Pancreas (tissue), 10 donors: ENCODE measurements around the gene SELENOP. TPM values are rescaled to one million over a fixed set of nuclear protein-coding genes. Genes with fewer than 3 reads are reported as not detected.
A peak's percentile ranks its signal among the peaks of the same experiment; 100 is the strongest.

Source experiments
- ATAC-seq, 4 donors: fragments of 200-7000 bp; cut with Tn5 transposase; one replicate each; pipeline versions ENCODE4 v1.8.0 to v1.9.1; 2020; ENCODE audit warnings: mild to moderate bottlenecking in 4 of 4, moderate library complexity in 4 of 4
- DNase-seq, 6 donors: peaks; one replicate each; pipeline ENCODE4 v3.0.0-alpha.2; 2020
- FAIRE-seq: peaks from 2 replicates; lab custom pipeline; 2012; peaks lifted over from hg19 to GRCh38; lab: Jason Lieb, UNC
- H3K27ac ChIP-seq, 4 donors: fragments of 200-600 bp; sonication (generic); 1 replicate in 3 of 4; 2 replicates in 1 of 4; pipeline versions ENCODE4 v1.5.0 to v1.8.0; 2020
- H3K27me3 ChIP-seq, 4 donors: fragments of 200-600 bp; one replicate each; pipeline ENCODE4 v1.8.0; 2021
- H3K36me3 ChIP-seq, 3 donors: fragments of 200-600 bp; sonication (generic) in 1 of 3; one replicate each; pipeline versions ENCODE4 v1.5.0 to v1.8.0; 2020 to 2021
- H3K4me1 ChIP-seq, 3 donors: fragments of 200-600 bp; one replicate each; pipeline ENCODE4 v1.8.0; 2021
- H3K4me3 ChIP-seq, 4 donors: fragments of 200-600 bp; sonication (generic) in 2 of 4; one replicate each; pipeline versions ENCODE4 v1.5.0 to v1.8.0; 2020 to 2021
- H3K9me3 ChIP-seq, 4 donors: fragments of 200-600 bp; one replicate each; pipeline ENCODE4 v1.8.0; 2021
- WGBS, 2 donors: extraction: QIAGEN DNeasy Blood & Tissue Kit; methylation state at CpG; one replicate each; pipeline ENCODE4 v1.1.7; 2013; 5-methylcytosine and 5-hydroxymethylcytosine counted together
- intact Hi-C, 3 donors: fragments of 100-400 bp; cut with DNase I; formaldehyde crosslinking; loops; one replicate each; pipeline versions ENCODE4 v1.11.1 to v1.14.2; 2022
- polyA plus RNA-seq, 2 donors: library from polyadenylated mRNA; stranded (reverse); fragments of 200-250 nt; gene quantifications; one replicate each; pipeline ENCODE4 v1.2.3, GENCODE V29; 2013
- total RNA-seq, 6 donors: library from RNA; stranded (reverse); fragmentation: NEBNext Ultra II Directional in 4 of 6; extraction: Animal tissue kit (Norgen Biotek cat#: 25700) in 4 of 6; gene quantifications; one replicate each; pipeline versions ENCODE4 v1.2.1 to v1.2.4, GENCODE V29; 2021 to 2023
- TF ChIP-seq, protein P1 (sequence below), 4 donors: fragments of 200-600 bp; sonication (generic) in 3 of 4; IDR thresholded peaks; one replicate each; pipeline versions ENCODE4 v1.5.0 to v1.8.0; 2021; ENCODE audit warnings: antibody characterized with exemption in 4 of 4
- donor health status: healthy with polysubstance abuse.
- donor health status: DM: no; HTN: no; CAD: no; lungs with moderate emphysema.
- donor health status: DM: no; HTN: no; CAD: no.
- donor health status: control.
- donor health status: control.
- donor health status: Bipolar disorder and iron deficiency.
- donor health status: DM: yes; HTN: yes; CAD: no.
- donor health status: DM: no; HTN: no; CAD: no.
- donor health status: DM: no; HTN: no; CAD: no.
- donor health status: DM: yes; HTN: yes; CAD: no.

The SELENOP gene
- total and polyA plus RNA-seq, 8 donors, result 32.5 to 195 (median 90.0) TPM

DNA sequence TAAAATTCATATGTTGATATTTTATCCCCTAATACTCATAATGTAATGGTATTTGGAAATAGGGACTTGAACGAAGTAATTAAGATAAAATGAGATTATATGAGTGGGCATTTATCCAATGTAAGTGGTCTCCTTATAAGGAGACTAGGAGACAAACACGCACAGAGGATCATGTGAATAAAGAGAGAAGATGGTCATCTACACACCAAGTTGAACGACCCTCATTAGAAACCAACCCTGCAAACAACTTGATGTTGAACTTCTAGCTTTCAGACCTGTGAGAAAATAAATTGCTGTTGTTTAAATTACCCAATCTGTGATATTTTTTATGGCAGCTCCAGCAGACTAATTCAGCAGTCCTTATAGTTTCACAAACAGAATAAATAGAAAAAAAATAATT lies 27.5 kb upstream of the SELENOP start:
- no peak for FAIRE-seq
- Histone ChIP-seq H3K4me3 (no peak overlapping the region), H3K27me3 (no peaks in the 10 kb centered on the region), H3K9me3 (no peaks in the 10 kb centered on the region), H3K36me3 (no peaks in the 10 kb centered on the region), H3K4me1 (no peaks in the 10 kb centered on the region), H3K27ac (no peak overlapping the region)
- no peak for DNase-seq
- intact Hi-C loops, result no loop called here
- TF ChIP-seq, protein P1, sequence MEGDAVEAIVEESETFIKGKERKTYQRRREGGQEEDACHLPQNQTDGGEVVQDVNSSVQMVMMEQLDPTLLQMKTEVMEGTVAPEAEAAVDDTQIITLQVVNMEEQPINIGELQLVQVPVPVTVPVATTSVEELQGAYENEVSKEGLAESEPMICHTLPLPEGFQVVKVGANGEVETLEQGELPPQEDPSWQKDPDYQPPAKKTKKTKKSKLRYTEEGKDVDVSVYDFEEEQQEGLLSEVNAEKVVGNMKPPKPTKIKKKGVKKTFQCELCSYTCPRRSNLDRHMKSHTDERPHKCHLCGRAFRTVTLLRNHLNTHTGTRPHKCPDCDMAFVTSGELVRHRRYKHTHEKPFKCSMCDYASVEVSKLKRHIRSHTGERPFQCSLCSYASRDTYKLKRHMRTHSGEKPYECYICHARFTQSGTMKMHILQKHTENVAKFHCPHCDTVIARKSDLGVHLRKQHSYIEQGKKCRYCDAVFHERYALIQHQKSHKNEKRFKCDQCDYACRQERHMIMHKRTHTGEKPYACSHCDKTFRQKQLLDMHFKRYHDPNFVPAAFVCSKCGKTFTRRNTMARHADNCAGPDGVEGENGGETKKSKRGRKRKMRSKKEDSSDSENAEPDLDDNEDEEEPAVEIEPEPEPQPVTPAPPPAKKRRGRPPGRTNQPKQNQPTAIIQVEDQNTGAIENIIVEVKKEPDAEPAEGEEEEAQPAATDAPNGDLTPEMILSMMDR (IDR thresholded peaks at IDR 0.05), result no peak
- 71 to 81% methylated on average over 3 of the region's 3 CpGs for WGBS, 2 donors
- no peak for ATAC-seq

DNA sequence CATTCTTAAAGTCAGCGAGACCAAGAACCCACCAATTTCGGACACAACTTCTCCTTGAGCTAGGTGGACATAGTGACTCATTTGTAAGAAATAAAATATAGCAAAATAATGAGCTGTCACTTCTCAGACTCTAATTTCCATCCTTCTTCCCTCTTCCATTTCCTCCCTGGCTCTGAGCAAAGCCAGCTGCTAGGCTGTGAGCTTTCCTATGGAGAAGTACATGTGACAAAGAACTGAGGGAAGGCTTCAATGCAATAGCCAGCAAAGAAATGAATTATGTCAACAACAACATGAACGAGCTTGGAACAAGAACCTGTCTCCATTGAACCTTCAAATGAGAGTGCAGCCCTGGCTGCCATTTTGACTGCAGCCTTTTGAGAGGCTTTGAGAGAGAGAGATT lies 25.9 kb upstream of the SELENOP start:
- WGBS, 2 donors, result 73 to 78% methylated on average over 3 of the region's 3 CpGs
- TF ChIP-seq, protein P1 (IDR thresholded peaks at IDR 0.05), result no peak
- no peaks in the 10 kb centered on the region for H3K4me1 ChIP-seq
- H3K27me3 ChIP-seq, result no peaks in the 10 kb centered on the region
- H3K4me3 ChIP-seq, result no peak overlapping the region
- H3K27ac ChIP-seq, result no peak overlapping the region
- FAIRE-seq, result no peak
- intact Hi-C loops, result no loop called here
- H3K36me3 ChIP-seq, result no peaks in the 10 kb centered on the region
- peak in 1 of 4 donors; percentile 29 for ATAC-seq
- DNase-seq, result no peak
- H3K9me3 ChIP-seq, result no peaks in the 10 kb centered on the region

GRCh38 chr5:42836070-42836769 lies 24.5 kb upstream of the SELENOP start:
- FAIRE-seq (no peak), DNase-seq (peak in 1 of 6 donors; percentile 56), ATAC-seq (no peak)
- Histone ChIP-seq H3K9me3 (no peaks in the 10 kb centered on the region), H3K27ac (no peak overlapping the region), H3K4me3 (no peak overlapping the region), H3K36me3 (no peaks in the 10 kb centered on the region), H3K4me1 (no peaks in the 10 kb centered on the region), H3K27me3 (no peaks in the 10 kb centered on the region)
- TF ChIP-seq, protein P1 (IDR thresholded peaks at IDR 0.05), result no peak
- intact Hi-C loops, result no loop called here
- 95 to 97% methylated on average over 25 of the region's 25 CpGs for WGBS, 2 donors

DNA sequence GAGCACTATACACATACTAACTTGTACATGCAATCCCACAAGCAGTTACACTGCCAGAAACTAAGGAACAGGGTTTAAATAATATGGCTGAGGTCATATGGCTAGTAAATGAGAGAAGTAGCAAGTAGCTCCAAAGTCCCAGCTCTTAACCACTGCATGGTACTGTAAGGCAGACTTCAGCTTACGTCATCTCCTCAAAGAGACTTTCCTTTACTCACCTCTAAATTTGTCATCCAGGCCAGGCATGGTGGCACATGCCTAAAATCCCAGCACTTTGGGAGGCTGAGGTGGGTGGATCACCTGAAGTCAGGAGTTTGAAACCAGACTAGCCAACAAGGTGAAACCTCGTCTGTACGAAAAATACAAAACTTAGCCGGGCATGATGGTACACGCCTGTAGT lies 20.4 kb upstream of the SELENOP start:
- TF ChIP-seq, protein P1 (IDR thresholded peaks at IDR 0.05), result no peak
- no peak for FAIRE-seq
- Histone ChIP-seq H3K4me3 (no peak overlapping the region), H3K4me1 (no peaks in the 10 kb centered on the region), H3K36me3 (no peaks in the 10 kb centered on the region), H3K9me3 (no peaks in the 10 kb centered on the region), H3K27ac (no peak overlapping the region), H3K27me3 (no peaks in the 10 kb centered on the region)
- 94 to 95% methylated on average over 5 of the region's 5 CpGs for WGBS, 2 donors
- no peak for DNase-seq
- no peak for ATAC-seq
- intact Hi-C loops, result no loop called here

DNA sequence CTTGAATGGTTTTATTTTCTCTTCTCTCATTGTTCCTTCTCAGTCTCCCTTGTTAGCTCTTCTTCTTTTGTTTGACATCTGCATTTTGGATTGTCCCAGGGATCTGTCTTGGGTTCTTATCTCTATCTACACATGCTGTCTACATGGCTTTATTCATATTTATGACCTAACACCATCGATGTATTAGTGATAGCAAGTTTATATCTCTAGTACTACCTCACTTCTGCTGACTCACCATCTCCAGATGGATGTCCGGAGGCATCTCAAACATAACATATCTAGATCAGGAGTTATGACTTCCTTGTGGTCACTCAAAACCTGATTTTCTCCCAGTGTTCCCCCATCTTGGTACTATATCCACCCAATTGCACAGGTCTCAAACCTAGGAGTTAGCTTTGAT lies 19.2 kb upstream of the SELENOP start:
- no peaks in the 10 kb centered on the region for H3K36me3 ChIP-seq
- no peak overlapping the region for H3K4me3 ChIP-seq
- no peak for FAIRE-seq
- no peak overlapping the region for H3K27ac ChIP-seq
- no peak for DNase-seq
- WGBS, 2 donors, result 63 to 81% methylated on average over 2 of the region's 2 CpGs
- TF ChIP-seq, protein P1 (IDR thresholded peaks at IDR 0.05), result no peak
- no peaks in the 10 kb centered on the region for H3K4me1 ChIP-seq
- no peaks in the 10 kb centered on the region for H3K9me3 ChIP-seq
- no peak for ATAC-seq
- H3K27me3 ChIP-seq, result no peaks in the 10 kb centered on the region
- intact Hi-C loops, result no loop called here
